H1 (cell line): Measurements from ENCODE around the gene NR1H3.

Experiments
- BRCA1 ChIP-seq: IDR thresholded peaks from 2 replicates; pipeline ENCODE4 v1.6.1; 2012; ENCODE audit warnings: low read depth, low read length, improper control_type of control experiment
- CTCF ChIP-seq, 3 experiments: IDR thresholded peaks; 1 replicate in 2 of 3; 2 replicates in 1 of 3; pipeline versions ENCODE4 v1.5.1 to v1.6.1; 2011; ENCODE audit warnings: low read length in 3 of 3, mild to moderate bottlenecking in 3 of 3, inconsistent platforms in 2 of 3, low read depth in 1 of 3, moderate library complexity in 1 of 3; ENCODE audit not compliant: insufficient read depth in 1 of 3; ENCODE audit errors: control extremely low read depth in 1 of 3
- EZH2 ChIP-seq: fragments of 200-600 bp; sonication (generic); IDR thresholded peaks from 2 replicates; pipeline ENCODE4 v1.7.1; 2012; ENCODE audit warnings: low read depth, mild to moderate bottlenecking, moderate library complexity, low read length, inconsistent platforms; ENCODE audit not compliant: severe bottlenecking
- FOSL1 ChIP-seq: IDR thresholded peaks from 2 replicates; pipeline ENCODE4 v1.6.1; 2011; ENCODE audit warnings: mild to moderate bottlenecking, low read depth, low read length, moderate library complexity; ENCODE audit not compliant: insufficient read depth
- GABPA ChIP-seq: IDR thresholded peaks from 2 replicates; pipeline ENCODE4 v1.6.1; 2011; ENCODE audit warnings: mild to moderate bottlenecking, low read length, moderate library complexity, borderline replicate concordance; ENCODE audit not compliant: insufficient read depth
- PHF8 ChIP-seq: fragments of 200-600 bp; sonication (generic); conservative IDR thresholded peaks from 2 replicates; pipeline ENCODE4 v1.7.1; 2012; ENCODE audit warnings: low read depth, mild to moderate bottlenecking, inconsistent platforms, low read length, moderate library complexity
- POLR2AphosphoS5 ChIP-seq: IDR thresholded peaks from 2 replicates; pipeline ENCODE4 v1.6.1; 2011; ENCODE audit warnings: low read depth, low read length
- TEAD4 ChIP-seq: IDR thresholded peaks from 2 replicates; pipeline ENCODE4 v1.6.1; 2012; ENCODE audit warnings: low read depth, low read length, inconsistent platforms, mixed read lengths

GRCh38 chr11:47220401-47220821, 37.4 kb upstream of the NR1H3 start:
- no peak for TF ChIP-seq CTCF (IDR thresholded peaks at IDR 0.05; ENCODE audit: control extremely low read depth in 1 of 3, insufficient read depth in 1 of 3, low read depth in 1 of 3, low read length in 3 of 3)
- TF ChIP-seq GABPA: no peak
- no peak for TF ChIP-seq EZH2
- TF ChIP-seq POLR2AphosphoS5: no peak
- no peak for TF ChIP-seq BRCA1
- no peak for TF ChIP-seq PHF8
- no peak for TF ChIP-seq TEAD4
- no peak for TF ChIP-seq FOSL1
